GM19099 (cell line): Measurements from ENCODE around the gene CEP152.

ENCODE experiments used
- POLR2A ChIP-seq: IDR thresholded peaks from 3 replicates; pipeline ENCODE4 v1.6.1; 2011; ENCODE audit warnings: low read depth; ENCODE audit not compliant: insufficient read length; ENCODE audit errors: extremely low read depth

Gene CEP152

DNA sequence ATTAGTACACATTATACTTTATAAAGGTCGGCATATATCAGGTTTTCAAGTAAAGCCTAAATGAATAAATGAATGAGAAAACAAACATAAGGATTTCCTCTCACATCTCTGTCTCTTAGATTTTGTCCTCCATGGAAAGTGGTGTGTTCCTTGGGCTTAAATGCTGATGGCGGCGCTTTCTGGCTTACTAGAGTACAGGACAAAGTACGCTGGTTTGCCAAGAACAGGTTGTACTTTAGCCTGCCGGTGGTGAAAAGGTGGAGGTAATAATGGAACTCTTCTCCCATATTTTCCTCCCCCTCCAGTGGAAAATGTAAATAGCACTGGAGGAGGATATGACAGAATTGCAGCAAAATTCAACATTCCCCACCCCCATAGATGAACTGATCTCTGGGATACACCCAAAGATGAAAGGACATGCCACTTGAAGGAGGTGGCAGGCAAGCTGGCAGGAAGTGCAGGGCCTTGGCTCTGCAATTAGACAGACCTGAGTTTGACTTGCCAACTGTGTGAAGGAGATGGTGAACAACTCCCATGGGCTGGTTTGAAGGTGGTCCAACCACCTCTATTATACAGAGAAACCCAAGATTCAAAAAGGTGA lies 29.3 kb downstream of the CEP152 start:
- TF ChIP-seq POLR2A = no peak

GRCh38 chr15:48781017-48781416 lies 29.9 kb downstream of the CEP152 start:
- no peak for TF ChIP-seq POLR2A

- TF ChIP-seq POLR2A = no peak
Observed at GRCh38 chr15:48778331-48778730, 32.5 kb downstream of the CEP152 start.

DNA sequence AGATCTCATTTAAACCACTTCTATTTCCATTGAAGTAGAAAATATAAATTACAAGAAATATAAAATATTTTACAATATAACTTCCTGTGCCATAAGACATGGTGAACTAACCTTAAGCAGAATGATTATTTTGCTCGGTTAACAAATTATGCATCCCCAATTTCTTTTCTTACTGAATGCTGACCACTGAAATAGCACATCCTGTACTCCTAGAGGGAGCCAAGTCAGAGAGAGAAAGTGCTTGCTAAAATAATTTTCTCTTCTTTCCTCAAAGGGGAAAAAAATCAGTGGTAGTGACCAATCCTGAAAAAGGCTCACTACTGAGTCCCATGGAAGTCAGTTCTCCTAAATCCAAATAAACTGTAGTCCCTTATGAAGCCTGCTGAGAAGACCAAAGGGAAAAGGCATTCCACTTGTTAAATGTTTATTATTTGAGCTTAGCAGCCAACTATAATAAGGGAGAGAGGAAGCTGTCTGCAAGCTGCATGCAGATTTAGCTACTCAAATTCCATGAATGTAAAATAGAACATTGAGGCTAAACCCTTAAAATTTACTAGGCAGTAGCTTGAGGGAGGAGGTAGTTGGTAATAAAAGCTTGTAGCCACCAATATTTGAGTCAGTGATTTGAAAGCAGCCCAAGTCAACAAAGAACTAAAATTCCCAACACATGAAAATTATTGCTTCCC lies 33.1 kb downstream of the CEP152 start:
- TF ChIP-seq POLR2A = no peak

GRCh38 chr15:48775546-48775945 lies 35.3 kb downstream of the CEP152 start:
- no peak for TF ChIP-seq POLR2A

GRCh38 chr15:48774484-48774883 lies 36.4 kb downstream of the CEP152 start:
- TF ChIP-seq POLR2A = no peak

GRCh38 chr15:48766196-48766595 lies 44.7 kb downstream of the CEP152 start:
- no peak for TF ChIP-seq POLR2A

GRCh38 chr15:48765022-48765421 lies 45.8 kb downstream of the CEP152 start:
- no peak for TF ChIP-seq POLR2A

DNA sequence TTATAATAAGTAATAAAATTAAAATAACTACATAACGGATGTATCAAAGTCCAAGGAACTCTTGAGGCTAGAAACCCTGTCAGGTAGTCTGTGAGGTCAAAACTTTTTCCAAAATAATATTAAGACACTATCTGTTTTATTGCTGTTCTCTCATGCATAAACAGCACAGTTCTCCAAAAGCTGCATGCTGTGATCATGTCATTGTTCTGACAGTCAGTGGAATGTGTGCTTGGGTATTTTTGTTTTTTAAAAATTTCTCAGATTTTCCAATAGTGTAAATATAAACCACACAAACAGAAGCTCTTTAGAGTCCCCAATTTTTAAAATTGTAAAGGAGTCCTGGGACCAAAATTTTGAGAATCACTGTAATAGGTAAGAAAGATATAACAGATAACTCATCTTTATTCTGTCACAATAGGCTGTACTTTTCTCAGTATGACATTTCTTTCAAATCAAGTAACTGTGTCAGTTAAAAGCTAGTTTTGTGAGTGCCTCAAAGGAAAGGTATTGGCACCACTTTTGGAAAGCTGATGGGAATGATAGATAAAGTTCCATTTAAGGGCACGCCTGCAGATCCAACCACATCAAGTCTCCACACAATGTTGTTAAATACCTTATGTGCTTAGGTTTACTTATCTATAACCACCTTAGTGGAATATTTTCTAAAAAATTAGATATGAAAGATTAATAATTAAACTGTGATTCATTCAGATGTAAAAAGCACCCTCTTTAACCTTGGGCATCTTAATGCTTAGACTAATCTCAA lies 49.3 kb downstream of the CEP152 start:
- TF ChIP-seq POLR2A = no peak

DNA sequence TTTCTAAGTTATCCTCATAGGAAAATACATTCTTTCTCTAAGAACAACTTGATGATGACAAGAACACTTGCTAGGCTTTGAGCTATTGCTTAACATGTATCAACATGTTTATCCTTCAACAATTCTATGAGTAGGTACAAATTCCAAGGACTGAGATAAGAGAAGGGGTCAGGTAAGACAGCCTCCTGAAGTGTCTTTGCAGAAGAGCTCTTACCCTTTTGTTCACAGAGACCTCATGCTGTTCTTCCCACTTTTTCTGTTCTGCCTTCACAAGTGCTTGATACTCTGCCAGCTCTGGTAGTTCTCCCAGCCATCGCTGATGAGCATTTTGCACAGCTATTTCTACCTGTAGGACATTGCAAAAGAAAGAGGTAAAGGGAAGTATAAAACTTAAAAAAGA lies 50.9 kb downstream of the CEP152 start:
- TF ChIP-seq POLR2A = no peak

GRCh38 chr15:48757661-48758060 lies 53.2 kb downstream of the CEP152 start:
- TF ChIP-seq POLR2A = no peak

DNA sequence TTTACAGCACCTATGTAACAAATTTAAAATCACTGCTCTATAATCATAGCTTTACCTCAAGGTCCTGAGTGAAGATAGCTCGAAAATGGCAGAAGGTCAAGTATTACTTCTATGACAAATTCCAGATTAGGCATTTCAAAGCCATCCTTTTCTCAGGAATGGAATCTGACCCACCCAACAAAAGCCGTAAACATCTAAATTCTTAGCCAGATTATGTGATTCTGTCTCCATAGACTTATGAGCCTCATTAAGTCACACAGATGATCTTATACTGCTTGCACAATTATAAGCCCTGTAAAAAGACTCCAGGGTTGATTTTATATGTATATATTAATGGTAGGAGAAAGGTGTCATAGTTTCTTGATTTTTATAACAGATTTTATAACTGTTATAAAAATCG lies 56.9 kb downstream of the CEP152 start:
- no peak for TF ChIP-seq POLR2A

DNA sequence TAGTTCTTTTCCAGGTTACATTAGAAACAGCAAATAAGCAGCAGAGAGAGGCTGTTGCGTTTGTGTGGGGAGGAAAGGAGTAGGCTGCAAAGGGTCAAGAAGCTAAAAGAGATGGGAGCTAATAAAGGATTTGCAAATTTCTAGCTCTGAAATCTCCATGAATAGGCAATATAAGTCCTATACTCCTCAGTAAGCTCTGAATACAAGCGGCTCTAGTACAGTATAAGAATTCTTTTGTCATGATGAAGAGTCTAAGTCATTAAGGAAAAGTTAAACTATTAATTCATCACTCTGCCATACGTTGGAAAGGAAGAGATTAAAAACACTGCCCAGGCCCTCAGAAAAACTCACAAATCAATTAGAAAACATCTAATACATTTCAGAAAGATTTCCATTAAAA lies 59.3 kb downstream of the CEP152 start:
- no peak for TF ChIP-seq POLR2A

- no peak for TF ChIP-seq POLR2A
Observed at GRCh38 chr15:48748535-48748934, 62.3 kb downstream of the CEP152 start.

- TF ChIP-seq POLR2A = no peak
Observed at GRCh38 chr15:48733615-48734014, 77.3 kb downstream of the CEP152 start.

- no peak for TF ChIP-seq POLR2A
Observed at GRCh38 chr15:48730506-48730905, 80.4 kb downstream of the CEP152 start.
